Upper lobe of left lung (tissue), 4 donors: ENCODE data around the gene GALNT2.

Experiments
- CTCF ChIP-seq, 6 experiments: fragments of 450-650 bp in 4 of 6; fragments of 200-600 bp in 2 of 6; sonication (generic) in 2 of 6; IDR thresholded peaks; one replicate each; pipeline ENCODE4 v1.5.1; 2016 to 2019; ENCODE audit warnings: antibody characterized with exemption in 6 of 6
- EP300 ChIP-seq, 4 donors: sonication (generic); formaldehyde crosslinking; IDR thresholded peaks; one replicate each; pipeline ENCODE4 v1.5.1; 2017; ENCODE audit warnings: antibody characterized with exemption in 4 of 4, control low read depth in 2 of 4
- POLR2A ChIP-seq, 4 donors: fragments of 450-650 bp; IDR thresholded peaks; one replicate each; pipeline ENCODE4 v1.5.1; 2016 to 2017; ENCODE audit warnings: antibody characterized with exemption in 4 of 4, mild to moderate bottlenecking in 2 of 4
- POLR2AphosphoS5 ChIP-seq, 2 donors: sonication (generic); formaldehyde crosslinking; IDR thresholded peaks; one replicate each; pipeline ENCODE4 v1.5.1; 2017; ENCODE audit warnings: antibody characterized with exemption in 2 of 2

- no peak for TF ChIP-seq POLR2AphosphoS5 (IDR thresholded peaks at IDR 0.05)
- no peak for TF ChIP-seq CTCF (IDR thresholded peaks at IDR 0.05)
- no peak for TF ChIP-seq POLR2A (IDR thresholded peaks at IDR 0.05)
- TF ChIP-seq EP300 (IDR thresholded peaks at IDR 0.05): no peak
Observed at GRCh38 chr1:230108580-230108979, 41.5 kb downstream of the GALNT2 start.
